ENCODE measurements around the gene MS4A3.
"Not testable (repeated sequence)": the region's sequence is repeated elsewhere in the genome, so short reads cannot be mapped to it uniquely, and the experiment has no call there.

MS4A3 gene

DNA sequence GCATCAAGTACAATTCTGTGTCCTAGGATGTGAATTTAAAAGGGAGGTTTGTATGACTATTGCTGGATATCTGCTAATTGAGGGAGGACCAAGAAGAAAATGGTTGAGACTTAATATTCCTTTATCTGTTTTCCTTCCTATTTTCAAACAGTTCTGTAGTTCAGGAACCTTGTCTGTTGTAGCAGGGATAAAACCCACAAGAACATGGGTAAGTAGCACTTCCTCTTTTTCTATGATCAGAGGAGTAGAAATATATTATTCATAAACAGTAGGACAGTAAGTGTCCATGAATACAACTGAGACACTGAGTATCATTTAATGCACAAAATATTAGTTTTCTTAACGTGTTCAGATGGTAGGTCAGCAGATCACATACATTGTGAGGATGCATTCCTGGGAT lies 7.6 kb downstream of the MS4A3 start:
- no peak overlapping the region for H3K4me3 ChIP-seq (ENCODE audit: low read length in 2 of 2)
- H3K27ac ChIP-seq (ENCODE audit: low read length) = no peak overlapping the region
- no peaks in the 10 kb centered on the region for H3K9me3 ChIP-seq (ENCODE audit: control insufficient read depth in 2 of 2, low read length in 2 of 2)
- no peak overlapping the region for H3K9ac ChIP-seq (ENCODE audit: low read length in 2 of 2)
- no peaks in the 10 kb centered on the region for H3K27me3 ChIP-seq (ENCODE audit: control insufficient read depth in 1 of 2, insufficient read depth in 2 of 2, low read length in 2 of 2)
- H3K4me1 ChIP-seq (ENCODE audit: control insufficient read depth, insufficient read depth, low read length) = no peaks in the 10 kb centered on the region
- no peaks in the 10 kb centered on the region for H3K36me3 ChIP-seq (ENCODE audit: control insufficient read depth in 2 of 2, insufficient read depth in 2 of 2, low read length in 2 of 2)

GRCh38 chr11:60065801-60066200 lies 9.3 kb downstream of the MS4A3 start:
- no peaks in the 10 kb centered on the region for H3K9me3 ChIP-seq (ENCODE audit: control insufficient read depth in 2 of 2, low read length in 2 of 2)
- no peak overlapping the region for H3K9ac ChIP-seq (ENCODE audit: low read length in 2 of 2)
- H3K4me1 ChIP-seq (ENCODE audit: control insufficient read depth, insufficient read depth, low read length) = no peaks in the 10 kb centered on the region
- H3K4me3 ChIP-seq (ENCODE audit: low read length in 2 of 2) = no peak overlapping the region
- H3K27me3 ChIP-seq (ENCODE audit: control insufficient read depth in 1 of 2, insufficient read depth in 2 of 2, low read length in 2 of 2) = no peaks in the 10 kb centered on the region
- no peak overlapping the region for H3K27ac ChIP-seq (ENCODE audit: low read length)
- no peaks in the 10 kb centered on the region for H3K36me3 ChIP-seq (ENCODE audit: control insufficient read depth in 2 of 2, insufficient read depth in 2 of 2, low read length in 2 of 2)

DNA sequence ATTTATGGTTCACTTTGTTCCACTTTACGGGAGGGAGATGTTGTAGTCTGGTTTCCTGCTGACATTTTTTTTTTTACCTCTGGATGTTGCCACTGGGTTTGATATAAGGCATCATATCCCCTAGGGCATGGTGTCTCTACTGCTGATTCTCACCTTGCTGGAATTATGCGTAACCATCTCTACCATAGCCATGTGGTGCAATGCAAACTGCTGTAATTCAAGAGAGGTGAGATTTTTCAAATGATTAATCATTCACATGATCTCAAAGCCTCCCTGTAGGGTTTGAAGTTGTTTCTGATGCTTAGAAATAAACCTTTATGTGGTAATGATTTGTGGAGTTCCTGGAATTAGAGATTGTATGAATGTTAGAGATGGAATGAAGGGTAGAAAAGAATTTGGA lies 13.0 kb downstream of the MS4A3 start:
- no peaks in the 10 kb centered on the region for H3K4me1 ChIP-seq (ENCODE audit: control insufficient read depth, insufficient read depth, low read length)
- H3K9me3 ChIP-seq (ENCODE audit: control insufficient read depth in 2 of 2, low read length in 2 of 2) = no peaks in the 10 kb centered on the region
- no peak overlapping the region for H3K4me3 ChIP-seq (ENCODE audit: low read length in 2 of 2)
- no peaks in the 10 kb centered on the region for H3K36me3 ChIP-seq (ENCODE audit: control insufficient read depth in 2 of 2, insufficient read depth in 2 of 2, low read length in 2 of 2)
- no peak overlapping the region for H3K27ac ChIP-seq (ENCODE audit: low read length)
- no peaks in the 10 kb centered on the region for H3K27me3 ChIP-seq (ENCODE audit: control insufficient read depth in 1 of 2, insufficient read depth in 2 of 2, low read length in 2 of 2)
- no peak overlapping the region for H3K9ac ChIP-seq (ENCODE audit: low read length in 2 of 2)

GRCh38 chr11:60071644-60072043 lies 15.2 kb downstream of the MS4A3 start:
- H3K9me3 ChIP-seq (ENCODE audit: control insufficient read depth in 2 of 2, low read length in 2 of 2); H3K27ac ChIP-seq (ENCODE audit: low read length); H3K4me3 ChIP-seq (ENCODE audit: low read length in 2 of 2); H3K4me1 ChIP-seq (ENCODE audit: control insufficient read depth, insufficient read depth, low read length); H3K36me3 ChIP-seq (ENCODE audit: control insufficient read depth in 2 of 2, insufficient read depth in 2 of 2, low read length in 2 of 2); H3K27me3 ChIP-seq (ENCODE audit: control insufficient read depth in 1 of 2, insufficient read depth in 2 of 2, low read length in 2 of 2); H3K9ac ChIP-seq (ENCODE audit: low read length in 2 of 2): not testable (repeated sequence)

DNA sequence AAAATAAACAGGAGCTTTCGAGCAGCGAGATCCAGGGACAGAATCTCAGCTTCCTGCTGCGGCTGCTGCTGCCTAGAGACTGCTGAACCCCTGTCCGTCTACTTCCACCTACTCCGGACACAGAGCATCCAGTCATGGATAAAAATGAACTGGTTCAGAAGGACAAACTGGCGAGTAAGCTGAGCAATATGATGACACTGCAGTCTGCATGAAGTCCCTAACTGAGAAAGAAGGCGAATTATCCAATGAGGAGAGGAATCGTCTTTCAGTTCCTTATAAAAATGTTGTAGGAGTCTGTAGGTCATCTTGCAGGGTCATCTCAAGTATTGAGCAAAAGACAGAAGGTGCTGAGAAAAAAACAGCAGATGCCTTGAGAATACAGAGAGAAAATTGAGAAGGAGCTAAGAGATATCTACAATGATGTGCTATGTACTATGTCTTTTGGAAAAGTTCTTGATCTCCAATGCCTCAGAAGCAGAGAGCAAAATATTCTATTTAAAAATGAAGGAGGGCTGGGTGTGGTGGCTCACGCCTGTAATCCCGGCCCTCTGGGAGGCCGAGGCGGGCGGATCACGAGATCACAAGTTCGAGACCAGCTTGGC lies 20.9 kb downstream of the MS4A3 start:
- no peaks in the 10 kb centered on the region for H3K9me3 ChIP-seq (ENCODE audit: control insufficient read depth in 2 of 2, low read length in 2 of 2)
- H3K27me3 ChIP-seq (ENCODE audit: control insufficient read depth in 1 of 2, insufficient read depth in 2 of 2, low read length in 2 of 2) = no peaks in the 10 kb centered on the region
- H3K27ac ChIP-seq (ENCODE audit: low read length) = no peak overlapping the region
- H3K36me3 ChIP-seq (ENCODE audit: control insufficient read depth in 2 of 2, insufficient read depth in 2 of 2, low read length in 2 of 2) = no peaks in the 10 kb centered on the region
- H3K9ac ChIP-seq (ENCODE audit: low read length in 2 of 2) = no peak overlapping the region
- H3K4me1 ChIP-seq (ENCODE audit: control insufficient read depth, insufficient read depth, low read length) = no peaks in the 10 kb centered on the region
- H3K4me3 ChIP-seq (ENCODE audit: low read length in 2 of 2) = no peak overlapping the region

GRCh38 chr11:60077981-60078380 lies 21.5 kb downstream of the MS4A3 start:
- Histone ChIP-seq H3K27me3 (ENCODE audit: control insufficient read depth in 1 of 2, insufficient read depth in 2 of 2, low read length in 2 of 2) (no peaks in the 10 kb centered on the region), H3K4me1 (ENCODE audit: control insufficient read depth, insufficient read depth, low read length) (no peaks in the 10 kb centered on the region)

DNA sequence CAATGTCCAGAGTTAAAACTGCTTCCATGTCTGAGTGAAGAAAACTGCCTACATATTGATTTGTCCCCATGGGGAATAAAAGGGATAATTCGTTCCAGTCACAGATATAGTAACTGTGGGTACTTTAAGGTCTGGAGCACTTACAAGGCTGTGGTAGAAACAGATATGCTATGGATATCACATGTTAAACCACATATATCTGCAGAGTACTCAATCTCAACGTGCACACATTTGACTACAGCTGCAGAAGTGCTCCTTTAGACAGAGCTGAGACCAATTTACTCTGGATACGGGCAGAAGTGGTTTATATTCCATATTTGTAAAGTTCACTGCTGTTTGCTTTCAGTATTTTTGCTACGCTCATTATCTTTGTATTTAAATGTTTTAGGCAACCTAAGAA lies 22.3 kb downstream of the MS4A3 start:
- Histone ChIP-seq H3K4me1 (ENCODE audit: control insufficient read depth, insufficient read depth, low read length) (no peaks in the 10 kb centered on the region), H3K27me3 (ENCODE audit: control insufficient read depth in 1 of 2, insufficient read depth in 2 of 2, low read length in 2 of 2) (no peaks in the 10 kb centered on the region), H3K27ac (ENCODE audit: low read length) (no peak overlapping the region), H3K4me3 (ENCODE audit: low read length in 2 of 2) (no peak overlapping the region), H3K9ac (ENCODE audit: low read length in 2 of 2) (no peak overlapping the region), H3K36me3 (ENCODE audit: control insufficient read depth in 2 of 2, insufficient read depth in 2 of 2, low read length in 2 of 2) (no peaks in the 10 kb centered on the region), H3K9me3 (ENCODE audit: control insufficient read depth in 2 of 2, low read length in 2 of 2) (no peaks in the 10 kb centered on the region)

More at GRCh38 chr11:60077981-60078380, 21.5 kb downstream of the MS4A3 start:
- Histone ChIP-seq H3K9ac (ENCODE audit: low read length in 2 of 2) (no peak overlapping the region), H3K36me3 (ENCODE audit: control insufficient read depth in 2 of 2, insufficient read depth in 2 of 2, low read length in 2 of 2) (no peaks in the 10 kb centered on the region), H3K27ac (ENCODE audit: low read length) (no peak overlapping the region), H3K9me3 (ENCODE audit: control insufficient read depth in 2 of 2, low read length in 2 of 2) (no peaks in the 10 kb centered on the region), H3K4me3 (ENCODE audit: low read length in 2 of 2) (no peak overlapping the region)

GRCh38 chr11:60080535-60080934 lies 24.1 kb downstream of the MS4A3 start:
- no peak overlapping the region for H3K9ac ChIP-seq (ENCODE audit: low read length in 2 of 2)
- no peaks in the 10 kb centered on the region for H3K4me1 ChIP-seq (ENCODE audit: control insufficient read depth, insufficient read depth, low read length)
- H3K36me3 ChIP-seq (ENCODE audit: control insufficient read depth in 2 of 2, insufficient read depth in 2 of 2, low read length in 2 of 2) = no peaks in the 10 kb centered on the region
- H3K27me3 ChIP-seq (ENCODE audit: control insufficient read depth in 1 of 2, insufficient read depth in 2 of 2, low read length in 2 of 2) = no peaks in the 10 kb centered on the region
- H3K27ac ChIP-seq (ENCODE audit: low read length) = no peak overlapping the region
- H3K4me3 ChIP-seq (ENCODE audit: low read length in 2 of 2) = no peak overlapping the region
- H3K9me3 ChIP-seq (ENCODE audit: control insufficient read depth in 2 of 2, low read length in 2 of 2) = no peaks in the 10 kb centered on the region

DNA sequence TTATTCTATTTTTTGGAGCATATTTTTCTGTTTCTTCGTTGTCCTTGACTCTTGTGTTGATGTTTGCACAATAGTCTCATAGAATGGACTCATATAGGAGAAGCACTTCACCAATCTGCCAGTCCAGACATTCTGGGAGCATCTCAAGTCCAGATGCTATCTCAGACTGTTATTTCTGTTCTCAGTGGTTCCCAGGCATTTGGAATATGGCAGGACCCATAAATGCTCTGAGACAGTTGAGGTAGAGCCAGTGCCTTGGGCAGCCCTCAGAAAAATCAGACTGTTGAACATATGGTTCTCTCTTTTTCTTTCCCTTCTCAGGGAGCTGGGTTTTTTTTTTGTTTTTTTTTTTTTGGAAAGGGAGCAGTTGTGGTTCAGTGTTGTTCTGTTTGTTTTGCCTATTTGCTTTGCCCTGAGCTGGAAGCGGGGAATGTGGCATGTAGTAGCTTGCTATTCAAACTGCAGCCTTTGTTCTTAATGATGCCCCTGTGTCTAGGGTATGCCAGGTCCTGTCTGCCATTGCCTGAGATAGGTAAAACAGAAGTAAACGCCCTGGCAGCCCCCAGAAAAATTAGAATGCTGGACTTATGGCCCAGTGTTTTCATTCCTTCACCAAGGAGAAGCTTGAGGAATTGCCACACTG lies 28.3 kb downstream of the MS4A3 start:
- Histone ChIP-seq H3K4me1 (ENCODE audit: control insufficient read depth, insufficient read depth, low read length) (no peaks in the 10 kb centered on the region), H3K27me3 (ENCODE audit: control insufficient read depth in 1 of 2, insufficient read depth in 2 of 2, low read length in 2 of 2) (no peaks in the 10 kb centered on the region), H3K9ac (ENCODE audit: low read length in 2 of 2) (no peak overlapping the region), H3K9me3 (ENCODE audit: control insufficient read depth in 2 of 2, low read length in 2 of 2) (no peaks in the 10 kb centered on the region), H3K4me3 (ENCODE audit: low read length in 2 of 2) (no peak overlapping the region), H3K36me3 (ENCODE audit: control insufficient read depth in 2 of 2, insufficient read depth in 2 of 2, low read length in 2 of 2) (no peaks in the 10 kb centered on the region), H3K27ac (ENCODE audit: low read length) (no peak overlapping the region)

GRCh38 chr11:60085909-60086308 lies 29.4 kb downstream of the MS4A3 start:
- Histone ChIP-seq H3K4me3 (ENCODE audit: low read length in 2 of 2) (no peak overlapping the region), H3K9ac (ENCODE audit: low read length in 2 of 2) (no peak overlapping the region), H3K27me3 (ENCODE audit: control insufficient read depth in 1 of 2, insufficient read depth in 2 of 2, low read length in 2 of 2) (no peaks in the 10 kb centered on the region), H3K36me3 (ENCODE audit: control insufficient read depth in 2 of 2, insufficient read depth in 2 of 2, low read length in 2 of 2) (no peaks in the 10 kb centered on the region), H3K27ac (ENCODE audit: low read length) (no peak overlapping the region), H3K9me3 (ENCODE audit: control insufficient read depth in 2 of 2, low read length in 2 of 2) (no peaks in the 10 kb centered on the region), H3K4me1 (ENCODE audit: control insufficient read depth, insufficient read depth, low read length) (no peaks in the 10 kb centered on the region)

- Histone ChIP-seq H3K36me3 (ENCODE audit: control insufficient read depth in 2 of 2, insufficient read depth in 2 of 2, low read length in 2 of 2) (no peaks in the 10 kb centered on the region), H3K9me3 (ENCODE audit: control insufficient read depth in 2 of 2, low read length in 2 of 2) (no peaks in the 10 kb centered on the region), H3K27me3 (ENCODE audit: control insufficient read depth in 1 of 2, insufficient read depth in 2 of 2, low read length in 2 of 2) (no peaks in the 10 kb centered on the region), H3K4me3 (ENCODE audit: low read length in 2 of 2) (no peak overlapping the region), H3K9ac (ENCODE audit: low read length in 2 of 2) (no peak overlapping the region), H3K4me1 (ENCODE audit: control insufficient read depth, insufficient read depth, low read length) (no peaks in the 10 kb centered on the region), H3K27ac (ENCODE audit: low read length) (no peak overlapping the region)
Observed at GRCh38 chr11:60087239-60087638, 30.8 kb downstream of the MS4A3 start.
